Eye (tissue), 1 donor: ENCODE data around the gene METTL4.
"Not testable (repeated sequence)": the region's sequence is repeated elsewhere in the genome, so short reads cannot be mapped to it uniquely, and the experiment has no call there.

Experiments
- DNase-seq: peaks from one replicate; pipeline ENCODE4 v3.0.0-alpha.2; 2015

The METTL4 gene

DNA sequence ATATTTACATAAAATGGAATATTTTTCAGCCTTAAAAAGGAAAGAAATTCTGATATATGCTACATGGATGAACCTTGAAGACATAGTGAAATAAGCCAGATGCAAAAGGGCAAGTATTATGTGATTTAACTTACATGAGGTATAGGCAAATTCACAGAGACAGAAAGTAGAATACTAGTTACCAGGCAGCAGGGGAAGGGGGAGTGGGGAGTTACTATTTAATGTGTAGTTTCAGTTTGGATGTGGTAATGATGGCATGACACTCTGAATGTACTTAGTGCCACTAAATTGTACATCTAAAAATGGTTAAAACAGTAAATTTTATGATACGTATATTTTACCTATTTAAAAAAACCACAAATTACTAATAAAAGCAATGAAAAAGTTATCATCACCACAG, 12.1 kb downstream of the METTL4 start:
- no peak for DNase-seq

DNA sequence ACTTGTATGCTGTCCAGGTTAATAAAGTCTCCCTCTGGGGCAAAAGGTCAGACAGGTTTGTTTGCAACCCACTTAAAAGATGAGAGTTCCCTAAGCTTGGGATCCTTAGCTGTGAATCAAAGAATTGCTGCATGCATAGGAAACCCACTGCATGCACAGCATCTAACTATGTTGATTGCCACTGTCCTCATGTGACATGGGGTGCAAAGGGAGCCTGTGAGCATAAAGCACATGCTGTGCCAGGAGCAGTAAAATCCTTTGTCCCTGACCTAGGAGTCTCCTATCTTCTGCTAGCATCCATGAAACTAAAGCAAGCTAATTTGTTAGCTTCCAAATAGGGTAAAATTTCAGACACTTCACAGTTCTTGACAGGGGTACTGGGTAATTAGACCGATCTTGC, 13.8 kb downstream of the METTL4 start:
- no peak for DNase-seq

DNA sequence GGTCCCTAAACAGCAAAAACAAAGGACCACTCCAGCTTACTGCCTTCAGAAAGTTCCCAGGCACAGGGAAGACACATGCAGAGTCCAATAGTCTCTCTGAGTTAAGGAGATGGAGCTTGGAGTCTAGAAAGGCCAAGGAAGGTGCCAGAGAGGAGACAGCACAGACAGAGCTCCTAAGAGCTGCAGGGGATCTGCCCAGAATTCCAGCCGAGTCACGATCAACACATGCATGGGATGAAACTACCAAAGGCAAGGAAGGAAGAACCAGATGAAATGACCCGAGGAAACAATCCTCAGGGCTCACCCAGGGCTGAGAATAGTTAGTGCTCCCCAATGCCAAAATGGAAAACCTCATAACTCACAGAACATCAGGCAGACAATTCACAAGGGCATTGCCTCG, 15.4 kb downstream of the METTL4 start:
- no peak for DNase-seq

DNA sequence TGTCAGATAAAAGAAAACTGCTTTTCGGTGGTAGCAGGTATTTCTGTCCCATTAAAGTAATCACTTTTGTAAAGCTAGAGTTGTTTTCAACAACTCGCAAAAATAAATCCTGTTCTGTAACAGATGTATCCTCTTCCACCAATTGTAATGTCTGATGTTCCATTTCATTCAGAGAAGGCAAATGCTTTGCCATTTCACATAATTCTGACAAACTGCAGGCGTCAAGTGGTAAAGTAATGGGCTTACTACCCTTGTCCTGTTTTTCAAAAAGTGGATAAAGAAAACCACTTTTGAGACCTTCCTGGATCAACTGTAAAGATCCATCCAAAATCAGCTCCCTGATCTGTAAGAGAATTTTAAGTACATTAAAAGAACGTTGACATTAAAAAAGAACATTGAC, 16.6 kb downstream of the METTL4 start:
- no peak for DNase-seq

DNA sequence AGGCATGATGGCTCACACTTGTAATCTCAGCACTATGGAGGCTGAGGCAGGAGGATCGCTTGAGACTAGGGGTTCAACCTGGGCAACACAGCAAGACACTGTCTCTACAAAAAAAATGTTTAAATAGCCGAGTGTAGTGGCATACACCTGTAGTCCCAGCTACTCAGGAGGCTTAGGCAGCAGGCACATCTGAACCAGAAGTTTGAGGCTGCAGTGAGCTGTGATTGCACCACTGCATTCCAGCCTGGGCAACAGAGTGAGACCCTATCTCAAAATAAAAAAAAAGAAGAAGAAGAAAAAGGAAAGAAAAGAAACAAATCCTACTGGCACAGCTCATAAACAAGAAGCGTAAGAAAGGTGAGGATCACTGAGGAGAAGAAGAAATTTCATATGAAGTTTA, 19.9 kb downstream of the METTL4 start:
- no peak for DNase-seq

DNA sequence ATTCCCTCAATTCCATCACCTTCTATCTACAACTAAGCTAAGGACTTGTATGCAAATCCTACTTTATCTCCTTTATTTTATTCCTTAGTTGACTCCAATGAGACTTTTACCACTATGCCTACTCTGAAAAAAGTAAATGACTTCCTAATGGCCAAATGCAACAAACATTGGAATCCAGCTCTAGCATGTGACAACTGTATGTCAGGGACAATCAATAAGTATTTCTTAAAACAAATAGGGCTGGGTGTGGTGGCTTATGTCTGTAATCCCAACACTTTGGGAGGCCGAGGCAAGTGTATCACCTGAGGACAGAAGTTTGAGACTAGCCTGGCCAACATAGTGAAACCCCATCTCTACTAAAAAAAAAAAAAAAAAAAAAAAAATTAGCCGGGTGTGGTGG, 21.8 kb downstream of the METTL4 start:
- no peak for DNase-seq

DNA sequence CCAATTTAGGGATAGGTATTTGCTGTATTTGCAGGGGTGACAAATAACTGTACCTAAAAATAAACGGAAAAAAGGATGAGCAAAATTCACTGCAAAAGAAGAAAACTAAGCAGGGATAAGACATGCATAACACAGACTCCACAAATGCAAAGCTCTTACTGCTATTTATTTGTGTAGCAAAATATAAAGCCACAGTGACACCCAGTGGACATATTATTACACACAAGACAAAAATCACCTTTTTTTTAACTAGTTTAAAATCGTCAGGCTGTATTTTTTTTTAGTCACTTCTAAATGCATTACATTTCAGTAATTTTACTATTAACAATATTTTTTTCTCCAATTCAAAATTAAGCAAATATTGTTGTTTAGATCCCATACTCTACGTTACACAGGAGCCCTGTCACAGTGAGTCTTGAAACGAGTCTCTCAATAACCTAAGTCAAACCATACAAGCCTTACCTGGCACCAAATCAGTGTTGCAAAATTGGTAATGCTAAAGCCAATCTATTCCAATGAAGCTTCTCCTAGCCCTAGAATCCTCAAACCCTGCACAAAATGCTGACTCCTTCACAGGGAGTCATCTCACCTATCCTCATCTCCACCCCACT, 23.7 kb downstream of the METTL4 start:
- DNase-seq: peak; percentile 81

DNA sequence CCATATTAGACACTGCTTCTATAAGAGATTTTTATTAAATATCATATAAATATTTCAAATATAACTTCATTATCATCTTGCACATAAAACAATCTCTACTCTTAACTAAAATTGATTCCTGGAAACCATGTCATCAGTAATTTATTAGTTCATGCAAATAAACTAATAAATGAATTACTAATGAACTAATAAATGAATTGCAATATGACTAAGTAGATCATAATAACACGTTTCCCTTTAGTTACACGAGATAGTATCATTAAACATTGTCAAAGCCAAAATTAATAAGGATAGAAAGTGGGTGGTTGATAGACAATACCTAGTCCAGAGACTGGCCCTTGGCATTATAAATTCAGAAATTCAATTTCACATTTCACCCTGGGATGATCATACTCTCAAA, 26.1 kb downstream of the METTL4 start:
- DNase-seq: no peak

DNA sequence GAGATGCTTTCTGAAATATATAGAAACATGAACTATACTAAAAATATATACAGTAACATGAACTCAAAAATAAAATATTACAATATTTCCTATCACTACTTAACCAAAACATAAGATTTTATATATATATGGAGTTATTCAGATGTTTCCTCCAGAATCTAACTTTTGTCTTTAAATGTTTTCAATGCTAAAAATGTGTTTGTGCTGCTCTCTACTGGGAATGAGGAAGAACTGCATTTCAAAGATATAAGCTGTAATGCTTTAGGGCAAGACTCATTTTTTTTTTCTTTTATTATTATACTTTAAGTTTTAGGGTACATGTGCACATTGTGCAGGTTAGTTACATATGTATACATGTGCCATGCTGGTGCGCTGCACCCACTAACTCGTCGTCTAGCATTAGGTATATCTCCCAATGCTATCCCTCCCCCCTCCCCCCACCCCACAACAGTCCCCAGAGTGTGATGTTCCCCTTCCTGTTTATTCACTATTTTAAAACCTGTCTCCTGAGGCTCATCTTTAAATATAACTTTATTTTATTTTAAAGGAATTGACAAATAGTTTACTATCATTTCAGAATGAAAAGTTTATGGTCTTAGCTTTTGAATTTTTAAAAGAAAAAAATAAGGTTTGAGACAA, 29.3 kb downstream of the METTL4 start:
- DNase-seq: peak; percentile 66

DNA sequence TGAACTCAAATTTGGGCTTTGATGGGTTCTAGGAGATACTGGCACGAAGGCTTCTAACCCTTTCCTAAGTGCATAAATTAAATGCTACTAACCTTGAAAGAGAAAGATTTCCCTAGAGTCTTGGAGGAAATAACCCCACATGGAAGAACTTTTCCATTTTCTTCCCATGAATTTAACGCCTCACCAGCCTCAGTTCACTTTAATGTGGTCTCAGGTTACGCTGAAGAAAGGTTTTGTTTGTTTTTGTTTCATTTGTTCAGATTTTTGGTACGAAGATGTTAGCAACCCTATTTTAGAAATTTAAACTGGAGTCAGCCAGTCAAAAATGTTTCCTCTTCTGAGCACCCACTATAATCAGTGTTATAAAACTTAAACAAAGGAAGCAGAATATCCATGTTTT, 30.7 kb downstream of the METTL4 start:
- peak; percentile 26 for DNase-seq

DNA sequence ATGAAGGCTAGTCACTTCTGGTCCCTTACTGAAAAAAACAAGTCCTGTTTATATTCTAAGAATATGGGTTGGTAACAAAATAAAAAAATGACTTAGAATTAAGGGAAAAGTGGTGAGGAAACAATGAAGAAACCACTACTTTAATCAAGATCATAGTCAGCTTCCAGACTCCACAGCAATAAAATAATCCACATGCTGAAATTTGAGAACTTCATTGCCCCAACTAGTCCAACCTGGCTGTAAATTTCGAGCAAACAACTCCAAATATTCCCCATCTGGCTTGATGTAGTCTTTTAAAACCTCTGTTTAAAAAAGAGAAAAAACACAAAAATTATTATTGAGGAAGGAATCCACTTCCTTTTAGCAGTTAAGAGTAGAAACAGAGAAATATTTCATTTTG, 32.5 kb downstream of the METTL4 start:
- no peak for DNase-seq

DNA sequence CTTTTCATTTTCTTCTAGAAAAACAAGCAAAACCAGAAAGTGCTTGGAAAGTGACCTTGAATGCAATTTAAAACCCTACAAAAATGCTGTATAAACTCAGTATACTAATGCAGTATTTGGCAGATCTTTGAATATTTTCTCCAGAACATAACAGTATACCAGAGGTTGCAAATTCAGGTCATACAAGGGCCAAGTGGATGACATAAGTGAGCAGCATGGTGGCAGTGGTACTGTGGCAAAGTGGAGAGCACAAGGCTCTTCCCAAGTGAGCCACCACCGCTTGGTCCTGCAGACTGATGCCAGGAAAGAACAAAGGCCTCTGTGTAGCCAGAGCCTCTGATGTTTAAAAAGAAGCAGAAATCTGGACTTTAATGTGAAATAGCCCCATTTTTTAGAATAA, 33.1 kb downstream of the METTL4 start:
- DNase-seq: no peak

DNA sequence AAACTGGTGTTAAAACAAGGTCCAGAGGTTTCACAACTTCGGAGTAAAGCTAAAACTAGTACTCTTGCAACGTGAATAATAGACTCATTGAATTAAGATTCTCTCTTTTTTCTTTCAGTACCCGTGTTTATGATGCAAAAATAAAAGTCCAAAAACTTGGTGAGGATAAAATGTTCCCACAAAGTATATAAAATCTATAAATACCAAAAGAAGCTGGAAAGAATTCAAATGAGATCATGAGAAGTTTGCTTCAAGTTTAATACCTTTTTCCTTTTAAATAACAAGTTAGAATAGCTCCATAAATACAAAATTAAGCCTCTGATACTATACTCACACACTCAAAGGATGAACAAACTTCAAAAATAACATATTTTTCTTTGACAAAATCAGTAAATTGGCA, 34.0 kb downstream of the METTL4 start:
- DNase-seq: no peak

DNA sequence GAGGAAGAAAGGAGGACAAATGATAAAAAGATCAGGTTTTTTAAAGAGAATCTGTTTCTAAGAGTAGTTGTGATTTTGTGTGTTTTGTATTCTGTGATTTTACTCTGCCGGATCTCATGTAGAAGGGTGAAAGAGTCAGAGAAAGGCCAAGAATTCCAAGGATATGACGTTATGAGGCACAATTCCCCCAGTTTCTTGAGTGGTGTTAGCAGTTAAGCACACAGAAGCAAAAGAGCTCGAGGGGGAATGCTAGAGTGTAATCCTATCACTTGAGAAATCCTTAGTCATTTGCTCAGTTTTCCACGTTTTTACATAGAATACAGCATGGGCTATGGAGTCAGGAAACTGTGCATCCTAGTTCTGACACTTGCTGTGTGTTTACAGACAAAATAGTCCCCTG, 34.8 kb downstream of the METTL4 start:
- peak; percentile 32 for DNase-seq

DNA sequence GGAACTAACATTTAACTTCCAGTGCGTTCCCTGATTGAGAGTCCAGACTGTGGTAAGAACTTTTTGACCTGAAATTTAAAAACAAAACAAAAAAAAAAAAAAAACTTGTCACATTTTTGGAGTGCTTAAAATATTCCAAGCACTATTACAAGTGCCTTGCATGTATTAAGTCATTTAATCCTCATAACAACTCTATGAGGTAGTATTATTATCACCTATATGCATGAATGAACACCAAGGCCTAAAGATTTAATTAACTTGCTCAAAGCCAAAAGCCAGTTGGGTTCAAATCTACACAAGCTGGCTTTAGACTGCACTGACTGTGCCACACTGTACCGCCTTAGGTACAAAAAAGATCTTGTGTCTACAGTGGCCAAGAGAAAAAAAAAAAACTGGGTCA, 35.2 kb downstream of the METTL4 start:
- no peak for DNase-seq

DNA sequence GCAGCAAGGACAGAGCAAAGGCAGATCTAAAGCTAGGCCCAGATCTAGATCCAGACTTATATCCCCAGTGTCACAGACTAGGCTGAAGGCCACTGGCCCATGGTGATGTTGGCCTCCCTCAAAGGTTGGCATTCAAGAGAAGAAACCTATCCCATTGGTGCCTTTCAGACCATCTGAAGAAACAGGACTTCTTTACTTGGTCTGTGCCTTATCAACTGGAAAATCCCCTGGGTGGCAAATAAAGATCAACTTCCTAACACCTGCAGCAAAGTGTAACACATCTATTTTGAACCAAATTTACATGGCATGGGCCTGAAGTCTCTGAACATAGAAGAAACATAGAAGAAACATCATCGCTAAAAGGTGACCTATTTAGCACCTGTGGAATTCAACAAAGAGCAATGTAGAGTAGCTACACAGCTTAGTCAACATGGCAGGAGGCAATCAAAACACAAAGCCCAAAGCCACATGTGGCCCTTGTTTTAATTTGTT, 35.8 kb downstream of the METTL4 start:
- no peak for DNase-seq

DNA sequence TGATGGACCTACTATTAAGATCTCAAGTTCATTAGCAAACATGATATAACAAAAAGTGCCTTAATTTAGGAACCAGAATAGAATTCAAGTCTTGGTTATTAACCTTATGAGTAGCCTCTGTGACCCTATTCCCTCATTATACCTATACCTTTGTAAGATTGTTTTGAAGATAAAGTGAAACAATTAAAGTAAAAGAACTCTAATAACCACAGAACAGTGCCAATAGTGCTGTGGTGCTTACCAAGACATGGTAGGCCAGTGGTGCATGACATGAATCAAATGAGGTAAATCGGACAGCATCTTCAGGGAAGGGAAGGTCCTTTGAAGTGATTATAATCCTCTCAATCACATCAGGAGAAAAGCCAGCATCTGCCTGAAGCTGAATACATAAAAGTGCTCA, 36.4 kb downstream of the METTL4 start:
- DNase-seq: no peak

DNA sequence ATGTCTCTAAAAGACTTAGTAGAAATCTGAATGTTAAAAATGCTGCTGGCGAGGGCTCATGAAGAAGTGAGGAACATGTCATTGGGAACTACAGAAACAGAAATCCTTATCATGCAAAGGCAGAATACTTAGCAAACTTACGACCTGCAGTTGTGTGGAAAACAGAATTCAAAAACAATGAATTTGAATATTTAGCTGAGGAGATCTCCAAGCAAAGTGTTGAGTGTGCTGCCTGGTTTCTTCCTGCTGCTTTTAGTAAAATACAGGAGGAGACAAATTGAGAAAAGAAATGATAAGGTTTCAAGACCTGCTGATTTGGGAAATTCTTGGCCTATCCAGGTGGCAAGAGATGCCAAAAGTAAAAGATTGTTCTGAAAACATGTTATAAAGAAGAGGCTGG, 38.5 kb downstream of the METTL4 start:
- DNase-seq: no peak

DNA sequence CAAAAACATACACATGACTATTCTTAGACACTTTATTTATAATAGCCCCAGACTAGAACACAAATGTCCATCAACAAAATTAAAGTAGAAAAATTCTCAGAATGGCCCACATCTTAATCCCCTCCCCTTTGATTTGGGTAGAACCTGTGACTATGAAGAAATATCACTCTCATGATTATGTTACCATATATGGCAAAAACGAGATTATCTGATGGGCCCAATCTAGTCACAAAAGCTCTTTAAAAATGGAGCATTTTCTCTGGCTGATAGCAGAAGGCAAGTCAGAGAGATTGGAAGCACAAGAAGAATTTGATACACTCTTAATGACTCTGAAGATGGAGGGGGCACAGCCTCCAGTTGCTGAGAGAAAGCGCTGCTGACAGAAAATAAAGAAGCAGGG, 39.6 kb downstream of the METTL4 start:
- DNase-seq: no peak

DNA sequence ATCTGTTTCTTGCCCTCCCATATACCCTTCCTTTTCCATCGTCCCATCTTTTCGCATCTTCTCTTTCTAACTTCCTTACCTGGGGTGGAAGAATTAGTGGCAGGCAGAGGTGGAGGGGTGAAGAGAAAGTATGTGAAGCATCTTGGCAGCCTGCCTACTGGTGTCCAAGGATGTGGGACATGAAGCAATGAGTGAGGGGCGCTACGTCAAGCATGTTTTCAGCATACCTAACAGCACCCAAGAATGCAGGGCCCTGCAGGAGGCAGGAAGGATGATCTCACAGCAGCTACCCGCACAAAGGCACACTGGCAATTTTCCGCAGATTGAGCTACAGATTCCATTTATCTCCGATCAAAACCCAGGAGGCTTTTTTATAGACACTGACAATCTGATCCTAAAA, 42.2 kb downstream of the METTL4 start:
- no peak for DNase-seq

DNA sequence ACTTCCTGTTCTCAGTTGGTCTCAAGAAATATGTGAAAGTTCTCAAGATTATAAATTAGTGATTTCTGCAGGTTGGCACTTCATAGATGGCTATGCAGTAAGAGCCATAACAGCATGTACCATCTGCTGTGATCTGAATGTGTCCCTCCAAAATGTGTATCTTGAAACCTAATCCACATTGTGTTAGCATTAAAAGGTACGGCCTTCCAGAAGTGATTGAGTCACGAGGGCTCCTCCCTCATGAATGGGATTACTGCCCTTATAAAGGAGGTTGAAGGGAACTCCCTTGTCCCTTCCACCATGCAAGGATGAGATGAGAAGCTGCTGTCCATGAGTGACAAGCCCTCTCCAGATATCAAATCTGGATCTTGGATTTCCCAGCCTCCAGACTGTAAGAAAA, 45.0 kb downstream of the METTL4 start:
- no peak for DNase-seq

DNA sequence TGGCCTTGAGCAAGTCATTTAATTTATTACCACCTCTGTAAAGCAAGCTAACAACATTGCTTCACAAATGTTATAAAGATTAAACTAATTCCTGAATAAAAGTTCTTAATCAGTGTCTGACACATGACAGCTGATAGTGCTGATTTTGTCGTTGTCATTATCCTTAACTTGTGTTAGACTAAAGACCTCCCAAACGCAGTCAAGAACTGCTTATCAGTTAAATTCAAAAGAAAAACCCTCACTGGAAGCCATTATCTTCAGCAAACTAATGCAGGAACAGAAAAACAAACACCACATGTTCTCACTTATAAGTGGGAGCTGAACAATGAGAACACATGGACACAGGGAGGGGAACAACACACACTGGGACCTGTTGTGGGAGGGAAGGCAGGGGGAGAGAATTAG, 46.5 kb downstream of the METTL4 start:
- not testable (repeated sequence) for DNase-seq

DNA sequence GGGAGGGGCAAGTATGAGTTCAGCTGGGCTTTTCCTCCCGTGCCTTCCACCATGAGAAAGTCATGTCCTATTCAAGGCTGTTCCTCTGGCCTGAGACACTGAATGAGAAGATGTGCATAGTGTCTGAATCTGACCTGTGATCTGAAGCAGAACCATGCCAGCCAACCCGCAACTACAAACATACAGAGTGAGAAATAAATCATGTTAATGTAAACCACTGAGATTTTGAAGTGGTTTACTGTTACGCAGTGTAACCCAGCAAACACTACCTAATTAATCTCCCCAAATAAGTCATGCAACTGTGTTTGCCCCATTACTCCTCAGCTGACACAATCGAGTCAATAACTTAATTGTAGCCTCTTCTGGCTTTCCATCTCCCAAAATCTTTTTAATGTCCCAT, 49.2 kb downstream of the METTL4 start:
- no peak for DNase-seq

DNA sequence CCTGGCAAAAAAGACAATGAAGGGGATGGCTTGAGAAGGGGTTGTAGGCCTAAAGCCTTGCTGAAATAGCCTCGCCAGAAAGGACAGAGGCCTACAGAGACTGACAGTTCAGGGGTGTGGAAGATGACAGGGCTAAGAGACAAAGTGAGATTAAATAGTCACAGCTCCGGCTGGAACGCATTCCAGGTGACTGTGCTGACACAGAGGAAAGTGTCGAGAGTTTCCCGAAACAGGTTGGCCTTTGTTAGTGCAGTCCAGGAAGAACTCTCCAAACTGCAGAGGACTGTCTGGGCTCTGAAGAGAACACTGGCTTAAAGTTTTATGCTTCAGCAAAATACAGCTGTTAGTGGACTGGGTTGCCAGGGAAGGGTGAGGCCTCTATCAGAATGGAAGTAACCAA, 52.8 kb downstream of the METTL4 start:
- DNase-seq: no peak
